MV-4-11 (cell line): ENCODE results near the gene PDE8A.

Source experiments
- DNase-seq: peaks from one replicate; lab custom pipeline; 2025; lab: John Stamatoyannopoulos, UW

Gene PDE8A

DNA sequence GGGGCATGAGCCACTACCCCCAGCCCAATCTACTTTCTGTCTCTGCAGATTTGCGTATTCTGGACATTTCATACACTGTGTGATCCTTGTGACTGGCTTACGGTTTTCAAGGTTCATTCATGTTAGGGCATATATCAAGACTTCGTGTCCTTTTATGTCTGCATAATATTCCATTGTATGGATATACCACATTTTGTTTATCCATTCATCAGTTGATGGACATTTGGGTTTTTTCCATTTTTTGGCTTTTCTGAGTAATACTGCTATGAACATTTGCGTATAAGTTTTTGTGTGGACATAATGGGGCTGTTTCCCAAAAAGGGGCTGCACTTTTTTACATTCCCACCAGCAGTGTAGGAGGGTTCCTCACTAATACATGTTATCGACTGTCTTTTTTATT, 106.6 kb downstream of the PDE8A start:
- DNase-seq: no peak

DNA sequence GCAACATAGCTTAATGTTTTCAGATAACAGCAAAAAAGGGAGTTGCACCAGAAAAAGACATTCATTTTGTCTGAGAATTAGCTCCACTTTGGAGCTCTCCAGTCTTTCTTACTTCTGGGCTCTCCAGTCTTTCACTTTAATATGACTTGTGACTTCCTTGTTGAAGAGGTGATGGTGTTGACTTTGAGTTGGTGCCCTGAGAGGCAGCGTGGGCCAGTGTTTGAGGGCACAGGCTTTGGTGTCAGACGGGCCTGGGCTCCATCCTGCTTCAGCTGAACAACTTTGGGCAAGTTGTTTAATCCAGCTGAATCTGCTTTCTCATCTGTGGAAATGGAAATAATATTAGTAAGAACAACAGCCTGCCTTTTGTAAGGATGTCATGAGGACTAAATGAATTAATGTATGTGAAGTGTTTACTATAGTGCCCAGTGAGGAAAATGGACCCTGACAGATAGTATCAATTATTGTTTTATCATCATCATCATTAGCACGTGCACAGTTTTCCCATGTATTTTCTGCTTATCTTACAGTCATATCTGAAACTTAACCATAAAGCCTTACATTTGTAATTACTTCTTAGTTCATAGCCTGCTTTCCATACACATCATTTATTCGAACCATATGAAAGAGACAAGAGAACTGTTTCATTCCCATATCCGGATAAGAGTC, 108.4 kb downstream of the PDE8A start:
- no peak for DNase-seq

GRCh38 chr15:85091990-85092389, 110.3 kb downstream of the PDE8A start:
- no peak for DNase-seq

- DNase-seq: no peak
These were observed 113.0 kb downstream of the PDE8A start for GRCh38 chr15:85094685-85095084.

GRCh38 chr15:85095566-85095965, 113.9 kb downstream of the PDE8A start:
- no peak for DNase-seq

- no peak for DNase-seq
These were observed 115.6 kb downstream of the PDE8A start for GRCh38 chr15:85097250-85097649.

DNA sequence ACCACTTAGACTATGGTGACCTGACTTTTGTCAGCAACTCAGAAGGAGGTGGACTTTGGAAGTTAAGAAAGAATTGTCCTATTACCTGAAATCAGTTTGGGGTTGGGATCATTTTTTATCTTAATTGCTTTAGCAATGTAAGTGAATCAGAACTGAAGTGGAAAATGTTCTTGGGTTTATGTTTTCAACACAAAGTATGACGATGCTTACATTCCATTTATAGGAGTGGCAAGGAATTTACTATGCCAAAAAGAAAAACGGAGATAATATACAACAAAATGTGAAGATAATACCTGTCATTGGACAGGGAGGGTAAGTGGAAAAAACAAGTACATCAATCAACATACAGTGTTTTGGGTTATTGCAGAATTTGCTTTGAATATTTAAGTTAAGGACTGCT, 116.1 kb downstream of the PDE8A start:
- DNase-seq: no peak

DNA sequence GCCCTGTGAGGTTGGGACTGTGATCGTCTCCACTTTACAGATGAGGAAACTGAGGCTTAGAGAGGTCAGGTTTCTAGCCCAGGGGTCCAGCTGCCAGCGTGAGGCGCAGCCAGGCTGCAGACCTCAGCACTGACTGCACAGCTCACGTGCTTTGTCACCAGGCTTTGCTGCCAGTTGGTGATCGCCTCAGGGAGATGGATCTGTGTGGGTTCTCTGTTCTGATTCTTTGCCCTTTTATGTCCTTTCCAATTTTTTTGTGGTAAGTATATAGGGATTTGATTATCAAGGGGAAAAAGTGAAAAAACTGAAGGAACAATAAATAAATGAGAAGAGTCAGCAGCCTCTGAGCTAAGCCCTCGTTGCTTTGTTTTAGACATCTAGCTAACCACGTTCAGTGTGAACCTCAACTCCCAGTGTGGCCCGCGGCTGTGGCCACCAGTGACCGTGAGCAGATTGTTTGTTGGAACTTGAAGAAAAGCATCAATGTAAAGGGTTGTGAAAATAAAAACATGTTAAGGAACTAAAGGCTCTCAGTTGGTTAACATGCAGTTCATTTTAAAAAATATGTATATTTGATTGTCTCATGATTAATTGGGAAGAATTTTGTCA, 117.6 kb downstream of the PDE8A start:
- DNase-seq: no peak

GRCh38 chr15:85100186-85100937, 118.7 kb downstream of the PDE8A start:
- DNase-seq: peak; percentile 3

DNA sequence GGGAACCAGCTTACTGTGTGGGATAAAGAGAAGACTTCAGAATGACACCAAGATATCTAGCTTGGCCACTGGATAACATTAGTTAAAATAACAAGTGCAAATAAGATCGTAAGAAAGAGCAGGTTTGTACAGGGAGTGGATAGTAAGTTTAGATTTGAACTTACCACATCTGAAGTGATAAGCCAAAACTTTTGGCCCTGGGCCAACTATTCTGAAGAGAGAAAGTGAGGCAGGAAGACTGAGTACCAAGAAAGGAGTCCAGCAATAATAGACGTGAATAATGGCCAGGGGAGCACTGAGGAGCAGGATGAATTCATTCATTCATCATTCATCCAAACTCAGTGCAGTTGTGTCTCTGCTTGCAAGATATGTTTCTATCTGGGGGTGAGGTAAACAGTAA, 122.9 kb downstream of the PDE8A start:
- no peak for DNase-seq

DNA sequence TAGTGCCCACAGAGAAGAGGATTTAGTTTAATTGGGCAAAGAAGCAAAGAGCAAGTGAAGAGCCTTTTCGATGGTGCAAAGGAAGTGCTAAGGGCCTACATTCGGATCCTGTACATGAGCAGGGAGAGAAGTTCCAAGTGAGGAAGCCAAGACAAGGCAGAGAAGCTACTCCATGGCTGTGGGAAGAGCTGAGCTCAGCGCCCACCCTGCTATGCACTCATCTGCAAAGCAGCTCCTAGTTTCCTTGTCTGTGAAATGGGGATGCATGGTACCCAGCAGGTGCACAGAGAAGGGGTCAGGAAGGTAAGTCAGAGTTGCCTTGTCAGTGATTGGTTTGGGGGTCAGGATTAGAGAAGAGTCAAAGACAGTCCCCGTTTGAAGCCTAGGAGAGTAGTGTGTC, 126.5 kb downstream of the PDE8A start:
- DNase-seq: no peak

DNA sequence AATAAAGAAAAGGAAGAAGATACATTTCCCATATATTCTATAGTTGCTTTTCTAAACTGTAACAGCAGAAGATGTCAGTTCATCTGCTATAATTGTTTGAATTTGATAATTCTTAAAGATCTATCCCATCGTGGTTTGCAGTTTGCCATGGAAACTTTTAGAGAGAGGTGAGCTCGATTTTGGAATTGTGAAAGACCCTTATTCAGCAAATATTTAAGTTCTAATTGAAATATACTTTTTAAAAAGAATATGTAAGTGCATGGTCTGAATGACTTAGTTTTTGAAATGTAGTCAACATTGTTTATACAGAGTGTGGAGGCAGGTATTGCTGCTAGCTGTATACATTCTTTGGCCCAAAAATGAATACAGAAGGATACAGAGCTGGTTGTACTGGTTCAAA, 127.7 kb downstream of the PDE8A start:
- DNase-seq: no peak

GRCh38 chr15:85112997-85113396, 131.3 kb downstream of the PDE8A start:
- DNase-seq: no peak

DNA sequence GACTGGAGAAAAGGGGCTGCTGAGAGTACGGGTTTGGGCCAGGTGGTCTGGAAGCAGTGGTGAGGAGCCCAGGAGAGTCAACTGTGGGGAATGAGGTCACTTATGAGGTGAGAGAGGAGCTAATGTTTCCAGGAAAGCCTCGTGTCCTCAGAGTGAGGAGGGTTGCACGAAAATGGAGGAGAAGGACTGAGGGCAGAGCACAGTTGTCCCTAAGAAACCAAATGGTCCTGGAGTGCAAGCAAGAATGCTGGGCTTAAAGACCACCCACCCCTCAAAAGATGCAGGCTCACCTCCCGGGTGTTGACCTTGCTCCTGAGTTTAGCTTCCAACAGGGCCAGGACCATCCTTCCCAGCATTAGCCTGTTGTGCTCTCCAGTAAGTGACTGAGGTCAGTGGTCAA, 133.2 kb downstream of the PDE8A start:
- no peak for DNase-seq

DNA sequence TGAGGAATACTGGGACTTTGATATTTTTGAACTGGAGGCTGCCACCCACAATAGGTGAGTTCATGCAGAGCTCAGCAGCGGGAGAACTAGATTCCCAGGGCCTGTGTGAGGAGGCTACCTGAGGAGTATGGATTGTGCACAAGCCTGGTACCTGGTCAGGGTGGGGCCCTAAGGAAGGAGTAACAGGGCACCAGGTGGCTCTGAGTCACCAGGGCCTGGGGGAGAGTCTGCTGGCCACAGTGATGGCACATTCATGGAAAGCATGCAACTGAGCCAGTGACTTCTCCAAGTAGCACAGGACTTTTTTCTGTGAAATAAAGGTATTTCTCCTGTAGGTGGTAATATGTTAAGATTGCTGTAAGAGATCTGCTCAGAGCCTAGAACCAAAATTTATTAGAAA, 134.4 kb downstream of the PDE8A start:
- no peak for DNase-seq

DNA sequence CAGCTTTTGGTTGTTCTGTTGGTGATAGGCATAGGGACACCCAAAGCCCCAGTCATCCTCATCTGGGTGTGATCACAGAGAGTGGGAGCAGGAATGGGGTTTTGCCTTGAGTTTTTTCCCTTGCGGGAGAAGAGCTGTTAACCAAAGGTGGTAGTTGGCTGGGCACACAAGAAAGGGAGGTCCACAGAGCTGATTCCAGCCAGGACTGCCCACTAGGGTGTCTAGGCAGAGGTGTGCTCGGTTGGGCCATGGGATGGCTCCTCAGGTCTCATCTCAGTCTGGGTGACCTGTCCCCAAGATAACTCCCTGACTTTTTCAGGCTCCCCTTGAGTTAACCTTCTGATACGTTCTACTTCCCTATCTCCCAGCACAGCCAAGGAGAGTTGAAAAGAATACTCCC, 134.8 kb downstream of the PDE8A start:
- DNase-seq: no peak

GRCh38 chr15:85116925-85117646, 135.4 kb downstream of the PDE8A start:
- no peak for DNase-seq

DNA sequence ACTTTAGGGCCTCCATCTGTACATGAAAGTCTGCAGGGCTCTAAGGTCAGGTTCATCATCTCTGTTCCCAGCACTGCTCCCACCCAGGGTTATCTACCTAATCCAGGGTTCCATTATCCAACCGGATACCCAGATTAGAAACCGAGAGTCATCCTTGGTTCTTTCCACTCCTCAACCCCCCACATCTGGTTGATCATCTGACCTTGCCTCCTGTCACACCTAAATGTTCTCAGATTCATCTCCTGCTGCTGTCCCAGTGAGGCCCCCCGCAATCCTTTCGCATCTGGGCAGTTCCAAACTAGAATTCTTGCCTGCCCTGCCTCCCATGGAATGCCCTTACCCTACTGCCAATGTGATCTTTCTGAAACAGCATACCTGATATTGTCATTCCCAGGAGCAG, 136.5 kb downstream of the PDE8A start:
- no peak for DNase-seq

GRCh38 chr15:85118581-85118980, 136.9 kb downstream of the PDE8A start:
- DNase-seq: no peak

- no peak for DNase-seq
These were observed 138.9 kb downstream of the PDE8A start for GRCh38 chr15:85120351-85121113.

- DNase-seq: no peak
These were observed 142.5 kb downstream of the PDE8A start for GRCh38 chr15:85124173-85124572.

DNA sequence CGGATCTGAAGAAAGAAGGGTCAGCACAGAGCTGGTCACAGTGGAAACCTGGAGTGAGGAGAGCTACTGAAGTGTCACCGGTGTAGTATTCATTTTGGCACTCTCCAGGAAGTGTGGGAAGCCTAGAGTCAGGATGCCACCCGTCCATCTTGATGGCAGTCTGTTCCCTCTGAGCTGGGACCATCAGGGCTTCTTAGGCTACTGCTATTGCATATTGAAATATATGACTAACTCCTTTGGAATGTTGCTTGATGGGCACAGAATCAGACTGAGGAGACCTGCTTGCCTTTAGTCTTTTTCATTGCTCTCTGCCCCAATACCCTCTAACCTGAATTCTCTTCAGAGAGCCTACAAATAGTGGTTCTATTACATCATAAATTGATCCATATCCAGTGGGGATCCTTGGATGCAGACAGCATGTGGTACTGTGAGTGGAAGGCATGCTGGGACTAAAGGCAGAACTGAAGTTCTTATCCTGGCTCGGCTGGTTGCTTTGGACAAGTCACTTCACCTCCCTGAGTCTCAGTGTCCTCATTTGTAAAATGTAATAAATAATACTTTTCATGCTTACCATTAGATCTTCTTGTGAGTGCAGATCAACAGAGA, 143.5 kb downstream of the PDE8A start:
- no peak for DNase-seq
